Mesendoderm (in vitro differentiated cells): ENCODE data around the gene CTIF.

ENCODE experiments used
- DNase-seq: peaks from one replicate; pipeline ENCODE4 v3.0.0; 2013
- H2AK5ac ChIP-seq: 2 replicates; pipeline ENCODE4 v1.6.1; 2013; ENCODE audit warnings: low read length, inconsistent platforms
- H2BK120ac ChIP-seq: 2 replicates; pipeline ENCODE4 v1.6.1; 2013; ENCODE audit warnings: low read depth, mild to moderate bottlenecking, low read length, moderate library complexity, mixed read lengths
- H2BK15ac ChIP-seq: replicated peaks from 2 replicates; pipeline ENCODE4 v1.6.1; 2013; ENCODE audit warnings: low read depth, mild to moderate bottlenecking, moderate library complexity
- H2BK5ac ChIP-seq: 2 replicates; pipeline ENCODE4 v1.6.1; 2013; ENCODE audit warnings: low read length, inconsistent platforms
- H3K18ac ChIP-seq: 2 replicates; pipeline ENCODE4 v1.6.1; 2013; ENCODE audit warnings: mild to moderate bottlenecking, low read length, mixed read lengths
- H3K23ac ChIP-seq: one replicate; pipeline ENCODE4 v1.6.1; 2013; ENCODE audit warnings: low read length
- H3K27ac ChIP-seq: 2 replicates; pipeline ENCODE4 v1.5.1; 2013; ENCODE audit warnings: low read depth, mild to moderate bottlenecking, inconsistent platforms, low read length, moderate library complexity
- H3K27me3 ChIP-seq: 2 replicates; pipeline ENCODE4 v1.6.1; 2013; ENCODE audit warnings: low read length, control low read depth, mild to moderate bottlenecking, inconsistent platforms; ENCODE audit not compliant: insufficient read depth, poor library complexity
- H3K36me3 ChIP-seq: 2 replicates; pipeline ENCODE4 v1.6.1; 2013; ENCODE audit warnings: low read length, inconsistent platforms; ENCODE audit not compliant: control insufficient read depth, insufficient read depth
- H3K4ac ChIP-seq: one replicate; pipeline ENCODE4 v1.6.1; 2013; ENCODE audit warnings: low read depth, mild to moderate bottlenecking, low read length, moderate library complexity
- H3K4me1 ChIP-seq: 2 replicates; pipeline ENCODE4 v1.6.1; 2013; ENCODE audit warnings: low read depth, low read length, inconsistent platforms; ENCODE audit not compliant: control insufficient read depth
- H3K4me2 ChIP-seq: 2 replicates; pipeline ENCODE4 v1.6.1; 2013; ENCODE audit warnings: low read length
- H3K4me3 ChIP-seq: 2 replicates; pipeline ENCODE4 v1.5.1; 2013; ENCODE audit warnings: mild to moderate bottlenecking, low read length
- H3K56ac ChIP-seq: one replicate; pipeline ENCODE4 v1.6.1; 2013; ENCODE audit warnings: low read length
- H3K79me1 ChIP-seq: 2 replicates; pipeline ENCODE4 v1.6.1; 2013; ENCODE audit warnings: low read length, inconsistent platforms
- H3K79me2 ChIP-seq: 2 replicates; pipeline ENCODE4 v1.6.1; 2013; ENCODE audit warnings: mild to moderate bottlenecking, low read length; ENCODE audit not compliant: control insufficient read depth, insufficient read depth
- H3K9ac ChIP-seq: 2 replicates; pipeline ENCODE4 v1.6.1; 2013; ENCODE audit warnings: low read length, inconsistent platforms
- H4K5ac ChIP-seq: one replicate; pipeline ENCODE4 v1.6.1; 2013; ENCODE audit warnings: low read length
- H4K8ac ChIP-seq: one replicate; pipeline ENCODE4 v1.6.1; 2013; ENCODE audit warnings: low read depth, mild to moderate bottlenecking, control low read depth, low read length, moderate library complexity
- WGBS: extraction: QIAGEN DNeasy Blood & Tissue Kit; methylation state at CpG from one replicate; pipeline ENCODE4 v1.1.7; 2013; ENCODE audit warnings: low lambda C conversion rate, missing lambda C conversion rate; ENCODE audit not compliant: insufficient coverage; ENCODE audit errors: extremely low coverage; 5-methylcytosine and 5-hydroxymethylcytosine counted together

The CTIF gene

GRCh38 chr18:48675912-48676311 lies 137.1 kb downstream of the CTIF start:
- Histone ChIP-seq H3K56ac (no peak overlapping the region), H3K4me1 (no peaks in the 10 kb centered on the region), H3K9ac (no peak overlapping the region), H4K8ac (no peak overlapping the region), H3K36me3 (no peaks in the 10 kb centered on the region), H3K4me2 (no peak overlapping the region), H3K4me3 (no peak overlapping the region), H4K5ac (no peak overlapping the region), H3K4ac (no peak overlapping the region), H3K27me3 (no peaks in the 10 kb centered on the region), H2AK5ac (no peak overlapping the region), H3K79me1 (no peaks in the 10 kb centered on the region), H3K79me2 (no peaks in the 10 kb centered on the region), H2BK120ac (no peak overlapping the region), H2BK15ac (no peak overlapping the region), H3K18ac (no peak overlapping the region), H3K27ac (no peak overlapping the region), H3K23ac (no peak overlapping the region), H2BK5ac (no peak overlapping the region)
- no CpG with 5 or more reads among the region's 12 CpGs for WGBS
- no peak for DNase-seq

- Histone ChIP-seq H3K79me1 (no peaks in the 10 kb centered on the region), H2BK120ac (no peak overlapping the region), H3K4ac (no peak overlapping the region), H3K4me1 (no peaks in the 10 kb centered on the region), H3K4me3 (no peak overlapping the region), H3K79me2 (no peaks in the 10 kb centered on the region), H3K4me2 (no peak overlapping the region), H2BK15ac (no peak overlapping the region), H2AK5ac (peak overlapping the region; percentile 23), H3K27me3 (no peaks in the 10 kb centered on the region), H3K56ac (no peak overlapping the region), H2BK5ac (no peak overlapping the region), H3K9ac (no peak overlapping the region), H4K8ac (no peak overlapping the region), H3K36me3 (no peaks in the 10 kb centered on the region), H3K18ac (no peak overlapping the region), H3K23ac (no peak overlapping the region), H3K27ac (no peak overlapping the region), H4K5ac (no peak overlapping the region)
- no peak for DNase-seq
- WGBS: no CpG with 5 or more reads among the region's 8 CpGs
Observed at GRCh38 chr18:48676346-48676745, 137.5 kb downstream of the CTIF start.

GRCh38 chr18:48676756-48677368 lies 138.0 kb downstream of the CTIF start:
- Histone ChIP-seq H3K79me2 (no peaks in the 10 kb centered on the region), H2BK120ac (no peak overlapping the region), H3K4me3 (no peak overlapping the region), H3K4ac (no peak overlapping the region), H3K18ac (no peak overlapping the region), H3K27ac (no peak overlapping the region), H2BK5ac (no peak overlapping the region), H3K9ac (peak overlapping the region; percentile 5), H3K79me1 (no peaks in the 10 kb centered on the region), H4K5ac (no peak overlapping the region), H4K8ac (no peak overlapping the region), H3K36me3 (no peaks in the 10 kb centered on the region), H3K56ac (peak overlapping the region; percentile 56), H2AK5ac (peak overlapping the region; percentile 23), H3K23ac (no peak overlapping the region), H3K4me1 (no peaks in the 10 kb centered on the region), H2BK15ac (no peak overlapping the region), H3K4me2 (no peak overlapping the region), H3K27me3 (no peaks in the 10 kb centered on the region)
- whole genome bisulfite sequencing: no CpG with 5 or more reads among the region's 17 CpGs
- peak; percentile 71 for DNase-seq

GRCh38 chr18:48678237-48679115 lies 139.6 kb downstream of the CTIF start:
- Histone ChIP-seq H2BK15ac (no peak overlapping the region), H3K27ac (no peak overlapping the region), H3K27me3 (no peaks in the 10 kb centered on the region), H3K18ac (no peak overlapping the region), H3K4me2 (no peak overlapping the region), H4K8ac (no peak overlapping the region), H2AK5ac (no peak overlapping the region), H3K79me1 (no peaks in the 10 kb centered on the region), H3K4me1 (no peaks in the 10 kb centered on the region), H3K56ac (no peak overlapping the region), H4K5ac (no peak overlapping the region), H2BK5ac (no peak overlapping the region), H3K4ac (no peak overlapping the region), H3K79me2 (no peaks in the 10 kb centered on the region), H3K36me3 (no peaks in the 10 kb centered on the region), H3K23ac (no peak overlapping the region), H3K9ac (no peak overlapping the region), H2BK120ac (no peak overlapping the region), H3K4me3 (no peak overlapping the region)
- DNase-seq: no peak
- WGBS: no CpG with 5 or more reads among the region's 16 CpGs

- H4K8ac ChIP-seq: no peak overlapping the region
Observed at GRCh38 chr18:48679236-48679635, 140.4 kb downstream of the CTIF start.

More at GRCh38 chr18:48679236-48679635, 140.4 kb downstream of the CTIF start:
- Histone ChIP-seq H3K18ac (no peak overlapping the region), H3K27me3 (no peaks in the 10 kb centered on the region), H3K4me2 (no peak overlapping the region), H3K56ac (no peak overlapping the region), H3K4me3 (no peak overlapping the region), H2BK120ac (no peak overlapping the region), H3K4ac (no peak overlapping the region), H3K27ac (no peak overlapping the region), H3K23ac (no peak overlapping the region), H4K5ac (no peak overlapping the region), H3K9ac (no peak overlapping the region), H3K36me3 (no peaks in the 10 kb centered on the region), H3K79me2 (no peaks in the 10 kb centered on the region), H3K4me1 (no peaks in the 10 kb centered on the region), H2BK15ac (no peak overlapping the region), H2AK5ac (no peak overlapping the region), H2BK5ac (no peak overlapping the region), H3K79me1 (no peaks in the 10 kb centered on the region)
- WGBS: no CpG with 5 or more reads among the region's 3 CpGs
- no peak for DNase-seq
